Measurements from ENCODE around the gene KANSL1L. TPM values are rescaled to one million over a fixed set of nuclear protein-coding genes. Genes with fewer than 3 reads are reported as not detected.
A peak's percentile ranks its signal among the peaks of the same experiment; 100 is the strongest.

KANSL1L gene
- total and polyA plus RNA-seq, 10 of the 15 experiments (the other 5 are each of a cell fraction or from before 2014, with no cell fraction given) = 1.2 to 9.5 (median 3.7) TPM

GRCh38 chr2:210002158-210003157, 168.8 kb downstream of the KANSL1L start, which contains the start of gene RPE (continued):
- TF ChIP-seq ATF3 (IDR thresholded peaks at IDR 0.05; ENCODE audit: borderline replicate concordance, extremely low read depth, low read depth, low read length) (no peak), JUNB (IDR thresholded peaks at IDR 0.05) (no peak), ZNF207 (IDR thresholded peaks at IDR 0.05; ENCODE audit: borderline replicate concordance) (0 out of 2 replicates have a peak, but pooled peaks have one; percentile 12), RBBP5 (conservative IDR thresholded peaks at IDR 0.05) (no peak), MTA3 (IDR thresholded peaks at IDR 0.05; ENCODE audit: borderline replicate concordance, low read length) (no peak), ESRRA (IDR thresholded peaks at IDR 0.05; ENCODE audit: low read length) (no peak), NBN (IDR thresholded peaks at IDR 0.05) (peak; percentile 49; the same call in 1 of the 2 replicates), KLF5 (IDR thresholded peaks at IDR 0.05; ENCODE audit: partially characterized antibody) (no peak), RAD21 (IDR thresholded peaks at IDR 0.05; ENCODE audit: insufficient read depth, low read depth, low read length) (no peak), SKIL (IDR thresholded peaks at IDR 0.05; ENCODE audit: low read depth, poor library complexity, severe bottlenecking) (no peak), ZNF687 (IDR thresholded peaks at IDR 0.05) (peak; percentile 73; the same call in 1 of the 2 replicates), BACH1 (IDR thresholded peaks at IDR 0.05; ENCODE audit: borderline replicate concordance) (no peak), HCFC1 (IDR thresholded peaks at IDR 0.05; ENCODE audit: low read length) (peak; percentile 48; the same call in 1 of the 2 replicates), DPF2 (IDR thresholded peaks at IDR 0.05) (peak; percentile 55; the same call in 1 of the 2 replicates), RELA (IDR thresholded peaks at IDR 0.05; ENCODE audit: borderline replicate concordance, partially characterized antibody) (peak; percentile 44), RB1 (IDR thresholded peaks at IDR 0.05; ENCODE audit: borderline replicate concordance) (no peak; the same call in 1 of the 2 replicates), HDAC2 (IDR thresholded peaks at IDR 0.05) (no peak), ZNF24 (IDR thresholded peaks at IDR 0.05) (no peak), PKNOX1 (IDR thresholded peaks at IDR 0.05) (peak; percentile 83), CBX3 (IDR thresholded peaks at IDR 0.05; ENCODE audit: borderline replicate concordance, low read depth) (no peak), EED (IDR thresholded peaks at IDR 0.05; ENCODE audit: low read depth) (no peak)
